NCI-H1105 treated with DMSO at 0.1 percent for 48 hours (cell line): ENCODE results near the gene KLKB1.
"Not testable (repeated sequence)": the region's sequence is repeated elsewhere in the genome, so short reads cannot be mapped to it uniquely, and the experiment has no call there.

Experiments
- DNase-seq: peaks from one replicate; lab custom pipeline; 2025; lab: John Stamatoyannopoulos, UW

Gene KLKB1

GRCh38 chr4:186227744-186228513 is 622 bp downstream of the KLKB1 start:
- DNase-seq = no peak

GRCh38 chr4:186228514-186228894 is 1.2 kb downstream of the KLKB1 start:
- no peak for DNase-seq

- DNase-seq = no peak
These were observed 7.1 kb downstream of the KLKB1 start for GRCh38 chr4:186234367-186234766.

- DNase-seq = no peak
These were observed 8.8 kb downstream of the KLKB1 start for GRCh38 chr4:186236126-186236525.

GRCh38 chr4:186240452-186240847 is 13.1 kb downstream of the KLKB1 start:
- no peak for DNase-seq

- DNase-seq = peak; percentile 61
These were observed 13.7 kb downstream of the KLKB1 start for GRCh38 chr4:186240848-186241491.

GRCh38 chr4:186241616-186242015 is 14.3 kb downstream of the KLKB1 start:
- DNase-seq = no peak

GRCh38 chr4:186242031-186242430 is 14.7 kb downstream of the KLKB1 start:
- not testable (repeated sequence) for DNase-seq

- DNase-seq = no peak
These were observed 16.0 kb downstream of the KLKB1 start for GRCh38 chr4:186243331-186243730.

GRCh38 chr4:186244835-186245234 is 17.5 kb downstream of the KLKB1 start:
- DNase-seq = no peak

- not testable (repeated sequence) for DNase-seq
These were observed 19.9 kb downstream of the KLKB1 start for GRCh38 chr4:186247062-186247752.

- DNase-seq = no peak
These were observed 21.3 kb downstream of the KLKB1 start for GRCh38 chr4:186248643-186249042.

- no peak for DNase-seq
These were observed 22.8 kb downstream of the KLKB1 start for GRCh38 chr4:186249785-186250754.

- DNase-seq = no peak
These were observed 23.5 kb downstream of the KLKB1 start for GRCh38 chr4:186250760-186251159.

- no peak for DNase-seq
These were observed 27.8 kb downstream of the KLKB1 start for GRCh38 chr4:186255122-186255521.

- no peak for DNase-seq
These were observed 31.0 kb downstream of the KLKB1 start for GRCh38 chr4:186258216-186258811.

GRCh38 chr4:186260117-186260503 is 32.8 kb downstream of the KLKB1 start:
- no peak for DNase-seq

GRCh38 chr4:186260504-186261448 is 33.5 kb downstream of the KLKB1 start:
- DNase-seq = no peak

GRCh38 chr4:186264660-186265059 is 37.4 kb downstream of the KLKB1 start:
- DNase-seq = no peak

- DNase-seq = not testable (repeated sequence)
These were observed 37.9 kb downstream of the KLKB1 start for GRCh38 chr4:186265250-186265649.
